Tibial artery (tissue), 4 donors: ENCODE data around the gene NSD1.
A peak's percentile ranks its signal among the peaks of the same experiment; 100 is the strongest.

ENCODE experiments used
- DNase-seq, 2 donors: peaks; one replicate each; pipeline ENCODE4 v3.0.0-alpha.2; 2019
- H3K27ac ChIP-seq, 2 donors: fragments of 200-600 bp; sonication (generic) in 1 of 2; 1 replicate in 1 of 2; 2 replicates in 1 of 2; pipeline ENCODE4 v1.5.1; 2018 to 2019; ENCODE audit warnings: mild to moderate bottlenecking in 1 of 2
- H3K27me3 ChIP-seq, 2 donors: fragments of 200-600 bp; sonication (generic) in 1 of 2; one replicate each; pipeline versions ENCODE4 v1.5.1 to v1.6.0; 2016 to 2019
- H3K36me3 ChIP-seq, 3 donors: fragments of 200-600 bp; sonication (generic) in 2 of 3; one replicate each; pipeline ENCODE4 v1.5.1; 2016 to 2019; ENCODE audit warnings: mild to moderate bottlenecking in 2 of 3
- H3K4me1 ChIP-seq, 4 donors: fragments of 200-600 bp; sonication (generic) in 2 of 4; 1 replicate in 3 of 4; 2 replicates in 1 of 4; pipeline ENCODE4 v1.5.1; 2016 to 2019
- H3K4me3 ChIP-seq, 2 donors: fragments of 200-600 bp; sonication (generic) in 1 of 2; 1 replicate in 1 of 2; 2 replicates in 1 of 2; pipeline ENCODE4 v1.5.1; 2018 to 2019; ENCODE audit warnings: mild to moderate bottlenecking in 2 of 2
- H3K9me3 ChIP-seq, 3 donors: fragments of 200-600 bp; sonication (generic) in 1 of 3; one replicate each; pipeline ENCODE4 v1.5.1; 2016 to 2019
- CTCF ChIP-seq, 2 experiments: fragments of 200-600 bp in 1 of 2; fragments of 450-650 bp in 1 of 2; IDR thresholded peaks; one replicate each; pipeline ENCODE4 v1.5.1; 2017 to 2019; ENCODE audit warnings: antibody characterized with exemption in 2 of 2, mild to moderate bottlenecking in 1 of 2, moderate library complexity in 1 of 2
- intact Hi-C: fragments of 100-400 bp; cut with DNase I; formaldehyde crosslinking; loops from one replicate; pipeline ENCODE4 v1.15.0; 2023; ENCODE audit warnings: low total_unique reads

NSD1 gene

GRCh38 chr5:177301503-177302165 is 168.1 kb downstream of the NSD1 start:
- DNase-seq = peak in 1 of 2 donors; percentile 61
- TF ChIP-seq CTCF (IDR thresholded peaks at IDR 0.05) = no peak
- intact Hi-C loops = loop anchor here (10.0 kb wide), 1 partner anchor 187 kb away; no protein-coding TSS in a partner anchor
- Histone ChIP-seq H3K27ac (no peak overlapping the region), H3K36me3 (peaks cover 0 to 21% (median 11%) of the 10 kb centered on the region in 3 donors), H3K4me1 (peaks cover 0 to 52% (median 33%) of the 10 kb centered on the region in 4 donors), H3K27me3 (no peaks in the 10 kb centered on the region), H3K4me3 (peak overlapping the region in 1 of 2 donors; percentile 81), H3K9me3 (no peaks in the 10 kb centered on the region)

- no peak for TF ChIP-seq CTCF (IDR thresholded peaks at IDR 0.05)
- peak overlapping the region; percentile 81 to 88 for H3K27ac ChIP-seq
- no peaks in the 10 kb centered on the region for H3K9me3 ChIP-seq
- no peak for DNase-seq
- peaks cover 0 to 24% (median 20%) of the 10 kb centered on the region in 3 donors for H3K36me3 ChIP-seq
- peaks cover 0 to 52% (median 33%) of the 10 kb centered on the region in 4 donors for H3K4me1 ChIP-seq
- H3K4me3 ChIP-seq = peak overlapping the region; percentile 81 to 95
- no peaks in the 10 kb centered on the region for H3K27me3 ChIP-seq
- intact Hi-C loops = loop anchor here (10.0 kb wide), 1 partner anchor 188 kb away; no protein-coding TSS in a partner anchor
Observed at GRCh38 chr5:177302354-177303110, 169.0 kb downstream of the NSD1 start.

GRCh38 chr5:177303121-177303924 is 169.8 kb downstream of the NSD1 start, which contains the start of the genes PRELID1 and RAB24:
Gene PRELID1 (plus strand): TSS chr5:177303799. CDS start chr5:177303986, 187 bp downstream.
Gene RAB24 (minus strand): TSS chr5:177303719. CDS start chr5:177303288, 431 bp downstream.
- peak; percentile 21 to 28 for TF ChIP-seq CTCF (IDR thresholded peaks at IDR 0.05)
- Histone ChIP-seq H3K27me3 (no peaks in the 10 kb centered on the region), H3K27ac (peak within 1 kb of the TSS; percentile 81 to 88), H3K9me3 (no peaks in the 10 kb centered on the region), H3K4me3 (peak within 1 kb of the TSS; percentile 81 to 95), H3K4me1 (peaks cover 0 to 52% (median 33%) of the 10 kb centered on the region in 4 donors), H3K36me3 (peaks cover 0 to 31% (median 22%) of the 10 kb centered on the region in 3 donors)
- DNase-seq = peak; percentile 86 to 91
- intact Hi-C loops = loop anchor here (10.0 kb wide), 1 partner anchor 189 kb away; no protein-coding TSS in a partner anchor

- DNase-seq = no peak
- Histone ChIP-seq H3K4me1 (peaks cover 0 to 52% (median 33%) of the 10 kb centered on the region in 4 donors), H3K9me3 (no peaks in the 10 kb centered on the region), H3K4me3 (peak overlapping the region; percentile 81 to 95), H3K27me3 (no peaks in the 10 kb centered on the region), H3K27ac (peak overlapping the region; percentile 81 to 88), H3K36me3 (peaks cover 0 to 31% (median 22%) of the 10 kb centered on the region in 3 donors)
- intact Hi-C loops = loop anchor here (10.0 kb wide), 1 partner anchor 189 kb away; no protein-coding TSS in a partner anchor
- TF ChIP-seq CTCF (IDR thresholded peaks at IDR 0.05) = no peak
Observed at GRCh38 chr5:177303925-177304391, 170.4 kb downstream of the NSD1 start.
